K562 (cell line): ENCODE measurements around the gene SRGAP2C. TPM values are rescaled to one million over a fixed set of nuclear protein-coding genes. Genes with fewer than 3 reads are reported as not detected.
"Not testable (repeated sequence)": the region's sequence is repeated elsewhere in the genome, so short reads cannot be mapped to it uniquely, and the experiment has no call there.

Experiments
- ATAC-seq: fragments of 200-7000 bp; cut with Tn5 transposase; 3 replicates; pipeline ENCODE4 v1.9.1; 2020; ENCODE audit warnings: moderate library complexity
- BruUV-seq: library from RNA; stranded (reverse); fragments of 400-500 nt; replicated peaks from 2 replicates; lab custom pipeline; 2021; lab: Mats Ljungman, UMichigan
- CTCF ChIA-PET: fragments of 300-600 bp; formaldehyde crosslinking; extraction: SDS; loops from one replicate; lab custom pipeline; 2021; ENCODE audit warnings: low intra/inter-chr PET ratio; lab: Yijun Ruan, JAX
- POLR2A ChIA-PET: fragments of 300-600, 350-650 bp; sonication (Branson Sonifier 250); formaldehyde crosslinking; extraction: SDS; loops from one replicate; lab custom pipeline; 2021; ENCODE audit warnings: antibody characterized with exemption, inconsistent platforms; lab: Yijun Ruan, JAX
- DNase-seq, 4 experiments: peaks; one replicate each; pipeline versions ENCODE4 v3.0.0 to v3.0.0-alpha.2; 2011 to 2018; ENCODE audit warnings: low spot score in 3 of 4, mixed read lengths in 3 of 4; ENCODE audit errors: extremely low read depth in 1 of 4
- FAIRE-seq: peaks from 2 replicates; lab custom pipeline; 2011; peaks lifted over from hg19 to GRCh38; lab: Jason Lieb, UNC
- H2AFZ ChIP-seq: 2 replicates; pipeline ENCODE4 v1.6.0; 2011; ENCODE audit warnings: low read depth, low read length, control low read depth, inconsistent platforms
- H3K27ac ChIP-seq: fragments of 200-600 bp; 3 replicates; pipeline ENCODE4 v1.8.0; 2011; ENCODE audit warnings: low read depth, mild to moderate bottlenecking, control low read depth, inconsistent platforms, low read length, moderate library complexity, mixed read lengths; ENCODE audit errors: extremely low read depth
- H3K27me3 ChIP-seq, 2 experiments: fragments of 300-600 bp in 1 of 2; 2 replicates in 1 of 2; 3 replicates in 1 of 2; pipeline versions ENCODE4 v1.6.0 to v1.8.0; 2011; ENCODE audit warnings: inconsistent platforms in 2 of 2, low read length in 2 of 2, mild to moderate bottlenecking in 1 of 2, mixed read lengths in 1 of 2, moderate library complexity in 1 of 2; ENCODE audit not compliant: control insufficient read depth in 2 of 2, insufficient read depth in 2 of 2
- H3K36me3 ChIP-seq: fragments of 300-600 bp; 3 replicates; pipeline ENCODE4 v1.8.0; 2011; ENCODE audit warnings: mild to moderate bottlenecking, low read length, inconsistent platforms; ENCODE audit not compliant: control insufficient read depth, insufficient read depth
- H3K4me1 ChIP-seq, 2 experiments: fragments of 200-600 bp in 1 of 2; replicated peaks in 1 of 2; 2 replicates in 1 of 2; 3 replicates in 1 of 2; pipeline versions ENCODE4 v1.5.1 to v1.8.0; 2011; ENCODE audit warnings: inconsistent platforms in 2 of 2, low read length in 2 of 2, mild to moderate bottlenecking in 1 of 2, mixed read lengths in 1 of 2, moderate library complexity in 1 of 2; ENCODE audit not compliant: control insufficient read depth in 2 of 2, insufficient read depth in 2 of 2
- H3K4me2 ChIP-seq: 2 replicates; pipeline ENCODE4 v1.6.1; 2011; ENCODE audit warnings: low read length, control low read depth, inconsistent platforms, mixed read lengths; ENCODE audit not compliant: insufficient read depth
- H3K4me3 ChIP-seq: fragments of 200-600 bp; sonication (generic), shearing (Covaris generic); 2 replicates; pipeline ENCODE4 v1.5.1; 2016; ENCODE audit warnings: control low read depth, inconsistent platforms
- H3K79me2 ChIP-seq: fragments of 200-600 bp; 3 replicates; pipeline ENCODE4 v1.8.0; 2011; ENCODE audit warnings: low read length, inconsistent platforms; ENCODE audit not compliant: control insufficient read depth, insufficient read depth
- H3K9ac ChIP-seq, 2 experiments: 2 replicates each; pipeline versions ENCODE4 v1.6.0 to v1.6.1; 2011; ENCODE audit warnings: low read depth in 2 of 2, low read length in 2 of 2, control low read depth in 1 of 2, inconsistent platforms in 1 of 2, mild to moderate bottlenecking in 1 of 2, mixed read lengths in 1 of 2; ENCODE audit not compliant: insufficient read depth in 1 of 2
- H3K9me1 ChIP-seq: one replicate; pipeline ENCODE4 v1.6.0; 2011; ENCODE audit warnings: inconsistent platforms, mild to moderate bottlenecking, low read length, moderate library complexity; ENCODE audit not compliant: control insufficient read depth, insufficient read depth
- H3K9me3 ChIP-seq: replicated peaks from 2 replicates; pipeline ENCODE4 v1.5.1; 2011; ENCODE audit warnings: low read depth, low read length, inconsistent platforms; ENCODE audit not compliant: control insufficient read depth, insufficient read depth
- H4K20me1 ChIP-seq: replicated peaks from 2 replicates; pipeline ENCODE4 v1.6.1; 2011; ENCODE audit warnings: low read length, inconsistent platforms, mixed read lengths; ENCODE audit not compliant: control insufficient read depth, insufficient read depth
- WGBS: fragments of 100-300 bp; shearing (Covaris generic); methylation state at CpG from one replicate; pipeline ENCODE4 v1.1.6; 2016; ENCODE audit warnings: low coverage, mixed read lengths; ENCODE audit not compliant: insufficient coverage; ENCODE audit errors: missing lambda C conversion rate; 5-methylcytosine and 5-hydroxymethylcytosine counted together
- in situ Hi-C: fragments of 300-500 bp; cut with MboI; formaldehyde crosslinking; loops from 4 replicates; pipeline ENCODE4 v1.15.0; 2018; ENCODE audit warnings: inconsistent platforms, mixed read lengths
- intact Hi-C: fragments of 100-400 bp; cut with micrococcal nuclease; formaldehyde crosslinking; loops from 2 replicates; pipeline ENCODE4 v1.14.2; 2022
- polyA plus RNA-seq, 8 experiments: library from polyadenylated mRNA; depleted of rRNA in 4 of 8; stranded (reverse) in 5 of 8; unstranded in 3 of 8; fragments of >200 nt; fragmentation: Nextera tagmentation in 2 of 8; fragmentation: Illumina TruSeq in 1 of 8; extraction: Ambion mirVana in 2 of 8; extraction: Trizol in 1 of 8; gene quantifications; 2 replicates each; pipeline versions ENCODE4 v1.2.1 to v1.2.3, GENCODE V29; 2011 to 2014; ENCODE audit warnings: inconsistent platforms in 1 of 8, missing spikeins in 1 of 8
- total RNA-seq, 7 experiments: library from RNA; depleted of rRNA in 6 of 7; stranded (reverse); fragments of >200 nt in 6 of 7; fragmentation: Illumina TruSeq in 2 of 7; extraction: Trizol in 2 of 7; gene quantifications; 2 replicates each; pipeline versions ENCODE4 v1.2.1 to v1.2.3, GENCODE V29; 2011 to 2021; ENCODE audit warnings: low replicate concordance in 1 of 7

The SRGAP2C gene
- total and polyA plus RNA-seq, 9 of the 15 experiments (the other 6 are each of a cell fraction or from before 2014, with no cell fraction given) = 5.0 to 21.1 (median 7.7) TPM

GRCh38 chr1:121355711-121356420 is 171.1 kb downstream of the SRGAP2C start:
- not testable (repeated sequence) for ATAC-seq, FAIRE-seq
- WGBS = no CpG with 5 or more reads among the region's 5 CpGs

GRCh38 chr1:121356819-121357218 is 172.0 kb downstream of the SRGAP2C start:
- H3K4me1 ChIP-seq, H3K27me3 ChIP-seq, H3K9ac ChIP-seq, H3K27ac ChIP-seq, DNase-seq, BruUV-seq, CTCF ChIA-PET, POLR2A ChIA-PET, H3K36me3 ChIP-seq, intact Hi-C loops, H3K9me1 ChIP-seq, H3K4me3 ChIP-seq, ATAC-seq, H3K4me2 ChIP-seq, H3K9me3 ChIP-seq, H3K79me2 ChIP-seq, in situ Hi-C loops, H2AFZ ChIP-seq, H4K20me1 ChIP-seq, FAIRE-seq: not testable (repeated sequence)
- no CpG with 5 or more reads among the region's 2 CpGs for WGBS

More at GRCh38 chr1:121355711-121356420, 171.1 kb downstream of the SRGAP2C start:
- H3K9me1 ChIP-seq, in situ Hi-C loops, BruUV-seq, H3K9me3 ChIP-seq, H4K20me1 ChIP-seq, H3K36me3 ChIP-seq, H3K27me3 ChIP-seq, DNase-seq, intact Hi-C loops, CTCF ChIA-PET, H3K4me2 ChIP-seq, H3K4me1 ChIP-seq, H2AFZ ChIP-seq, H3K27ac ChIP-seq, POLR2A ChIA-PET, H3K4me3 ChIP-seq, H3K9ac ChIP-seq, H3K79me2 ChIP-seq: not testable (repeated sequence)

- H3K9me3 ChIP-seq, H3K4me3 ChIP-seq, H3K27ac ChIP-seq, H3K27me3 ChIP-seq, H3K9me1 ChIP-seq, H3K9ac ChIP-seq, DNase-seq, CTCF ChIA-PET, H4K20me1 ChIP-seq, H2AFZ ChIP-seq, FAIRE-seq, intact Hi-C loops, H3K36me3 ChIP-seq, POLR2A ChIA-PET, H3K4me1 ChIP-seq, H3K4me2 ChIP-seq, BruUV-seq, ATAC-seq, H3K79me2 ChIP-seq, in situ Hi-C loops: not testable (repeated sequence)
- no CpG with 5 or more reads among the region's 1 CpG for WGBS
Observed at GRCh38 chr1:121360531-121360930, 175.8 kb downstream of the SRGAP2C start.
